ENCODE measurements around the gene PSTPIP1.

PSTPIP1 gene

GRCh38 chr15:77046704-77047412 lies 51.9 kb downstream of the PSTPIP1 start:
- DNase-seq, result no peak

- no peak for DNase-seq
Observed at GRCh38 chr15:77048135-77048876, 53.4 kb downstream of the PSTPIP1 start.

DNA sequence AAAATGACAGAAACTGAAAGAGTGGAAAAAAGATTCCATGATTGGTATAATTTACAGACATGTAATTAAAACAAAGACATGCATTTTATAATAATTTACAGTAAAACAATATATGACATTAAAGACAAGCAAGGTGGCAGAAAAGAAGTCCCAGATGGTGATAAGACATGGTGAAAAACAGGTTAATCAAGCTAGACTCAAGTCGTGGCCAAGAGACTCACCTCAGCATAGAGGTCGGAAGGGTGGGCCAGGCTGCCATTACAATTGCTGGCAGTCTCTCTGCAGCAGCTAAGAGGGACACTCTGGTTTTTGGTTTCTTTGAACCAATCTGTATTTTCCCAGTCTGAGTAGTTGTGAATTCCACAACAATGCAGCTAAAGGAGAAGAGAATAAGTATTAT lies 57.6 kb downstream of the PSTPIP1 start:
- no peak for DNase-seq

GRCh38 chr15:77053709-77054108 lies 58.8 kb downstream of the PSTPIP1 start:
- no peak for DNase-seq

DNA sequence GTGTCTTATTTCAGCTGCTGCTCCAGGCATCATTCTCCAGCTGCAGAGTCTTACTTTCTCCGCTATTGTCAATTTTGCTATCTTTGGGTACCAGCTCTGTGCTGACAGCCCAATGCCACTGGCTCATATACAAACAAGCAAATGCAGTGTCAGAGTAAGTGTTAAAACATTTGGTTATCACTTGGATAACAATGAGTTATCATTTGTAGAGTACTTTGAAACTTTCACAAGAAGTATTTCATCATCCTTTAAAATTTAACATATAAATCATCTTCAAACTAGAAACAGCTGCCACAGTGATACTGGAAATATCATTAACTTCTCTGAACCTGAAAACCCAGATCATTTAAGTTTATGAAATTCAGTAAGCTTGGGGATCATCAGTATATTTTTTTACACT lies 62.1 kb downstream of the PSTPIP1 start:
- DNase-seq, result no peak

GRCh38 chr15:77057685-77058084 lies 62.8 kb downstream of the PSTPIP1 start:
- no peak for DNase-seq

DNA sequence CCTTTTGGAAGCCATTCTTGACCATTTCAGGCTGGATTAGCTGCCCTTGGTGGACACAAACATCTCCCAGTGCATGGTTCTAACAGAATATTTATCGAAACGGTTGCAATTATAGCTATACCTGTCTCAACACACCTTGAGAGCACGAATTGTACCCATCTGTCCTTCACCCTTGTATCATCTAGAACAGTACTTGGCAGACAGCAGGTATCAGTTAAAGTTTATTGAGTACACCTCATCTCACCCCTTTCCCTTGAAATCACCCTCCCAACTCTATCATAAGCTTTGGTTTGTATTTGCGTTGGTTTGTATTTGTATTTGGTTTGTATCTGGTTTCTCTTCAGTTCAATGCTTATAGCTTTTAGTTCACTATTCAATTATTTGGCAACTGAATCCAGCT lies 63.5 kb downstream of the PSTPIP1 start:
- DNase-seq, result no peak

GRCh38 chr15:77059786-77060361 lies 64.9 kb downstream of the PSTPIP1 start:
- DNase-seq, result no peak

DNA sequence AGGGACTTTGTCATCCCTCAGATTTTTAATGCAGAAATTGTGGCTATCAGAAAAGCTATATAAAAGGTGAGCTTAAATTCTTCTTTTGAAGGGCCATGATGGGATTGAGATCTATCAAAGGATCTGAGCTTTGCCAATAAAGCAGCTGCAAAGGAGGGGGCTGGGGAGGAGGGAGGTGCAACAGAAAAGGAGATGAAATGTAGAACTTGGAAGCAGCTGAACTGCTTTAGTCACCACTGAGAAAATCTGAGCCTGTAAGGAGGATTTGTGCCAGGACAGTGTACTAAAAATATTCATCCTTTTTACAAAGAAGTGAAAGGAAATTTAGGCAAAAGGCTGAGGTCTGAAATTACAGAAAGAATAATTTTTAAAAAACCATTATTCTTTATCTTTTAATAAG lies 65.6 kb downstream of the PSTPIP1 start:
- no peak for DNase-seq

DNA sequence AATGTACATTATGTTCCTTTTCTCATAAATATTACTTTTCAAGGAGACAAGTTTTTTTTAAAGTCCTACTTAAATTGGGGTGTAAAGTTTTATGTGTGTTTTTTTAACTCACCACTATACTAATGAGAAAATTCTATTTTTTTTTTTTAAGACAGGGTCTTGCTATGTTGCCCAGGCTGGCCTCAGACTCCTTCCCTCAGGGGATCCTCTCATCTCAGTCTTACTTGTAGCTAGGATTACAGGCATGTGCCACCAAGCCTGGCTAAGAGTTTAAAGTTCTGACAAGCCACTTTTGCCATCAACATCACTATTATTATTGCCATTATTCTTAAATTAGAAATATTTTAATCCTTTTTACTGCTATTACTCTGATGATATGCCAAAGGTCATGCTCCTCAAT lies 68.3 kb downstream of the PSTPIP1 start:
- no peak for DNase-seq

- DNase-seq, result no peak
Observed at GRCh38 chr15:77064063-77064462, 69.1 kb downstream of the PSTPIP1 start.

GRCh38 chr15:77064539-77065308 lies 69.8 kb downstream of the PSTPIP1 start:
- DNase-seq, result no peak

GRCh38 chr15:77066971-77067690 lies 72.2 kb downstream of the PSTPIP1 start:
- no peak for DNase-seq

DNA sequence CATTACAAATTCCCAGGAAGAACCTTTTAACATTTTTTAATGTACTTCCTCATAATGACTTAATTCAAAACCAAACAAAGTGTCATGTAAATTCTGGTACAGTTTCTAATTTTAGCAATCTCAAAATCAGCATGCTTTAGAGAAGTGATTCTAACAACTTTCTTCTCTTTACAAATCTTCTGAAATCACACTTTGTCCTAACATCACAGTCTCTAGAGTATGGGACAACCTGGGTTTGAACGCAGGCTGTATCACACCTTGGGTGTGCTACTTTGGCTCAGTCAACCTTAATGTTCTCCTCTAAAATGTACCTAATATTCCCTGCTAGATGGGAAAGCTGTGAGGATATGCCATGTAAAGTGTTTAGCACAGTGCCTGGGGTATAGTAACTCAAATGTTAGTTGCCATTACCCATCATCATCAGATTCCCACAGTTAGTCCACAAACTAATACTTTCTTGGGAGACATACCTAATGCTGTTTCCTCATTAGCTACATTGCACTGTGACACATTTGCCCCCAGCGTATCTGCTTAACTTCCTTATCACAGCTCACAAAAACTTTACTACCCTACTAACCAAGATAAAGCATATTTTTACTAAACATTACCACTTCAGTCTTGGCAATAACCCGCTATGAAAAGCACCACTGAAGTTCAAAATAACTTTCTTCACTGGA lies 72.9 kb downstream of the PSTPIP1 start:
- DNase-seq, result no peak

GRCh38 chr15:77068633-77069032 lies 73.7 kb downstream of the PSTPIP1 start:
- DNase-seq, result no peak

- DNase-seq, result no peak
Observed at GRCh38 chr15:77069521-77070121, 74.7 kb downstream of the PSTPIP1 start.

GRCh38 chr15:77070180-77070494 lies 75.2 kb downstream of the PSTPIP1 start:
- no peak for DNase-seq

DNA sequence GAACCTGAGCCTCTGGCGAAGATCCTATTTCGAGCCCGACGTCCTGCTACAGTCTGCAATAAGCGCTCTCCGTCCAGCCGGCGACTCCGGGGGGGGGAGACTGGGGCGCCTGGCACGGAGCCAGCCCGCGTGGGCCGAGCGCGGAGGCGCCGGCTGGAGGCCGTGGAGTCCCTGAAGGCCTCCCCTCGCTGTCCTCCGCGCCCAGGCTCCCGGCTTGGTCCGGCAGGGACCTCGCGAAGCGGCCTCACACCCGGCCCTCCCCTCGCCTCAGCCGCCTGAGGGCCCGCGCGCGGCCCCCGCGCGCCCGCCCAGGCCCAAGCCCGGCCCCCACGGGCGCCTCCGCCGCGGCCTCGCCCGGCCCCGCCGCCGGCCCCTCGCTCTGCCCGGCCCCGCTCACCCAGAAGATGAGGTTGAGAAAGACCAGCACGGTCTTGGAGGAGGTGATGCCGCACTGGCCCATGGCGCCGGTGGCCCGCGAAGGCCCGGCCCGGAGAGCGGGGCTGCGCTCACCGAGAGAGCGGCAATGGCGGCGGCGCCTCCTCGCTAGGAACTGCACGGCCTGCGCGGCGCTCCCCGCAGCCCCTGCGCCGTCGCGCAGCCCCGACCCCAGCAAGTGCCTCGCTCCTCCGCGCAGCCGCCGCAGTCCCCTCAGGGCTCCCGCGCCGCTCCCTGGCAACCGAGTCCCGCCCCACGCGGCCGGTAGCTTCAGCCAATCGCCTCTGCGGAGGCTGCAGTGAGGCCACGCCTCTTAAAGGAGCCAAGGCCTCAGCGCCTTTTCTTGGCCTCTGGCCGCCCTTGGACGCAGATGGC lies 75.8 kb downstream of the PSTPIP1 start, which contains the start of gene TSPAN3:
TSS of gene TSPAN3 (minus strand) at position 615 of the 810 bp plus-strand sequence. CDS start at position 460, 155 bp downstream.
- peak; percentile 82 for DNase-seq

GRCh38 chr15:77071305-77072223 lies 76.6 kb downstream of the PSTPIP1 start:
- no peak for DNase-seq

DNA sequence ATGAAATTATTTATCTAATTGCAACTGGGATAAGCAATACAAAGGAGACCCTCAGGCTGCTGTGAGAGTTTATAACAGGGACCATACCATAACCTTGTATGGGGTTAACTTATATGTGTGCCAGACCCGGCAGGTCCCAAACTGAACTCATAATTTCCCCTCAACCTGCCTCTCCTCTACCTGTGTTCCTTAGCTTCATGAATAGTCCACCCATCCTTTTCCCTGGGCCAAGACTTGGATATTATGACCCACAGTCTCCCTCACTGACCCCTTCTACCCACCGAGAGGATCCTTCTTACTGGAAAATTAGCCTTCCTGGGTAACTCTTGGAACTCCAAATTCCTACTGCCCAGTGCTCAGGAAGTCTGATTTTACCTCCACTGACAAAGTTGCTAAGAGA lies 79.4 kb downstream of the PSTPIP1 start:
- no peak for DNase-seq
